Measurements from ENCODE around the gene FGD5.
"Not testable (repeated sequence)": the region's sequence is repeated elsewhere in the genome, so short reads cannot be mapped to it uniquely, and the experiment has no call there.

FGD5 gene

GRCh38 chr3:14806641-14807263 is 12.0 kb upstream of the FGD5 start:
- Histone ChIP-seq H3K9ac (ENCODE audit: low read depth, low read length, poor library complexity) (no peak overlapping the region), H3K79me1 (ENCODE audit: low read depth, low read length) (no peaks in the 10 kb centered on the region), H3K9me3 (replicated peaks in 1 of 2; ENCODE audit: control insufficient read depth in 2 of 2, insufficient read depth in 1 of 2, low read depth in 1 of 2, low read length in 2 of 2) (no peaks in the 10 kb centered on the region), H2AK5ac (ENCODE audit: low read depth, low read length) (no peak overlapping the region), H3K23ac (ENCODE audit: low read depth, low read length, poor library complexity) (no peak overlapping the region), H3K36me3 (replicated peaks in 1 of 2; ENCODE audit: control insufficient read depth in 2 of 2, insufficient read depth in 2 of 2, low read length in 2 of 2) (no peaks in the 10 kb centered on the region), H3K4me3 (ENCODE audit: low read length in 2 of 2) (no peak overlapping the region), H3K4me1 (ENCODE audit: control insufficient read depth in 2 of 2, insufficient read depth in 1 of 2, low read depth in 1 of 2, low read length in 2 of 2) (peaks cover 0 to 4% of the 10 kb centered on the region in 2 donors), H3K27ac (replicated peaks; ENCODE audit: low read length) (no peak overlapping the region), H3K4me2 (ENCODE audit: insufficient read depth, low read length, poor library complexity, severe bottlenecking) (no peak overlapping the region), H3K4ac (ENCODE audit: low read length) (no peak overlapping the region), H2BK120ac (ENCODE audit: low read depth, low read length) (no peak overlapping the region), H2BK15ac (ENCODE audit: low read length) (no peak overlapping the region), H2BK12ac (ENCODE audit: low read length) (no peak overlapping the region), H2AFZ (ENCODE audit: low read length) (no peak overlapping the region), H3K27me3 (ENCODE audit: control insufficient read depth in 3 of 3, insufficient read depth in 3 of 3, low read depth in 1 of 3, low read length in 3 of 3) (peaks cover 16 to 81% (median 32%) of the 10 kb centered on the region in 3 experiments), H4K8ac (ENCODE audit: low read depth, low read length) (no peak overlapping the region), H4K91ac (ENCODE audit: low read depth, low read length, poor library complexity) (no peak overlapping the region), H2BK5ac (ENCODE audit: low read length) (no peak overlapping the region), H3K18ac (ENCODE audit: low read length) (no peak overlapping the region), H3K14ac (ENCODE audit: low read length) (no peak overlapping the region)
- WGBS, 2 donors (ENCODE audit: extremely low coverage in 2 of 2, insufficient read length in 2 of 2, insufficient replicate concordance in 1 of 2), result no CpG with 5 or more reads among the region's 8 CpGs
- DNase-seq (ENCODE audit: low spot score), result no peak

GRCh38 chr3:14808025-14808424 is 10.7 kb upstream of the FGD5 start:
- no peak overlapping the region for H3K27ac ChIP-seq (replicated peaks; ENCODE audit: low read length)
- H4K91ac ChIP-seq (ENCODE audit: low read depth, low read length, poor library complexity), result no peak overlapping the region
- no peak for DNase-seq (ENCODE audit: low spot score)
- H2AK5ac ChIP-seq (ENCODE audit: low read depth, low read length), result no peak overlapping the region
- H2BK15ac ChIP-seq (ENCODE audit: low read length), result no peak overlapping the region
- no peak overlapping the region for H4K8ac ChIP-seq (ENCODE audit: low read depth, low read length)
- no peaks in the 10 kb centered on the region for H3K79me1 ChIP-seq (ENCODE audit: low read depth, low read length)
- no peak overlapping the region for H2BK5ac ChIP-seq (ENCODE audit: low read length)
- no peak overlapping the region for H3K18ac ChIP-seq (ENCODE audit: low read length)
- H2BK120ac ChIP-seq (ENCODE audit: low read depth, low read length), result no peak overlapping the region
- H3K9me3 ChIP-seq (replicated peaks in 1 of 2; ENCODE audit: control insufficient read depth in 2 of 2, insufficient read depth in 1 of 2, low read depth in 1 of 2, low read length in 2 of 2), result no peaks in the 10 kb centered on the region
- peaks cover 0 to 4% of the 10 kb centered on the region in 2 donors for H3K4me1 ChIP-seq (ENCODE audit: control insufficient read depth in 2 of 2, insufficient read depth in 1 of 2, low read depth in 1 of 2, low read length in 2 of 2)
- H3K23ac ChIP-seq (ENCODE audit: low read depth, low read length, poor library complexity), result no peak overlapping the region
- H2BK12ac ChIP-seq (ENCODE audit: low read length), result no peak overlapping the region
- H3K4ac ChIP-seq (ENCODE audit: low read length), result no peak overlapping the region
- H3K4me2 ChIP-seq (ENCODE audit: insufficient read depth, low read length, poor library complexity, severe bottlenecking), result no peak overlapping the region
- H3K4me3 ChIP-seq (ENCODE audit: low read length in 2 of 2), result no peak overlapping the region
- H3K9ac ChIP-seq (ENCODE audit: low read depth, low read length, poor library complexity), result no peak overlapping the region
- H3K36me3 ChIP-seq (replicated peaks in 1 of 2; ENCODE audit: control insufficient read depth in 2 of 2, insufficient read depth in 2 of 2, low read length in 2 of 2), result no peaks in the 10 kb centered on the region
- peaks cover 16 to 81% (median 40%) of the 10 kb centered on the region in 3 experiments for H3K27me3 ChIP-seq (ENCODE audit: control insufficient read depth in 3 of 3, insufficient read depth in 3 of 3, low read depth in 1 of 3, low read length in 3 of 3)
- H3K14ac ChIP-seq (ENCODE audit: low read length), result no peak overlapping the region
- H2AFZ ChIP-seq (ENCODE audit: low read length), result no peak overlapping the region

GRCh38 chr3:14808502-14809266 is 10.1 kb upstream of the FGD5 start:
- Histone ChIP-seq H3K79me1 (ENCODE audit: low read depth, low read length) (no peaks in the 10 kb centered on the region), H3K4ac (ENCODE audit: low read length) (no peak overlapping the region), H2AK5ac (ENCODE audit: low read depth, low read length) (no peak overlapping the region), H2BK120ac (ENCODE audit: low read depth, low read length) (no peak overlapping the region), H3K27me3 (ENCODE audit: control insufficient read depth in 3 of 3, insufficient read depth in 3 of 3, low read depth in 1 of 3, low read length in 3 of 3) (peaks cover 16 to 82% (median 40%) of the 10 kb centered on the region in 3 experiments), H3K4me3 (ENCODE audit: low read length in 2 of 2) (no peak overlapping the region), H2BK15ac (ENCODE audit: low read length) (no peak overlapping the region), H4K91ac (ENCODE audit: low read depth, low read length, poor library complexity) (no peak overlapping the region), H3K9ac (ENCODE audit: low read depth, low read length, poor library complexity) (no peak overlapping the region), H3K9me3 (replicated peaks in 1 of 2; ENCODE audit: control insufficient read depth in 2 of 2, insufficient read depth in 1 of 2, low read depth in 1 of 2, low read length in 2 of 2) (no peaks in the 10 kb centered on the region), H3K36me3 (replicated peaks in 1 of 2; ENCODE audit: control insufficient read depth in 2 of 2, insufficient read depth in 2 of 2, low read length in 2 of 2) (no peaks in the 10 kb centered on the region), H3K4me2 (ENCODE audit: insufficient read depth, low read length, poor library complexity, severe bottlenecking) (no peak overlapping the region), H3K18ac (ENCODE audit: low read length) (no peak overlapping the region), H4K8ac (ENCODE audit: low read depth, low read length) (no peak overlapping the region), H3K4me1 (ENCODE audit: control insufficient read depth in 2 of 2, insufficient read depth in 1 of 2, low read depth in 1 of 2, low read length in 2 of 2) (peaks cover 0 to 4% of the 10 kb centered on the region in 2 donors), H3K27ac (replicated peaks; ENCODE audit: low read length) (no peak overlapping the region), H2AFZ (ENCODE audit: low read length) (no peak overlapping the region), H2BK12ac (ENCODE audit: low read length) (no peak overlapping the region), H3K23ac (ENCODE audit: low read depth, low read length, poor library complexity) (no peak overlapping the region), H3K14ac (ENCODE audit: low read length) (no peak overlapping the region), H2BK5ac (ENCODE audit: low read length) (no peak overlapping the region)
- WGBS, 2 donors (ENCODE audit: extremely low coverage in 2 of 2, insufficient read length in 2 of 2, insufficient replicate concordance in 1 of 2), result 100% methylated on average over 2 of the region's 5 CpGs; no CpG with 5 or more reads in 1 of the 2 donors
- no peak for DNase-seq (ENCODE audit: low spot score)

GRCh38 chr3:14809611-14810010 is 9.2 kb upstream of the FGD5 start:
- not testable (repeated sequence) for H3K4me1 ChIP-seq (ENCODE audit: control insufficient read depth in 2 of 2, insufficient read depth in 1 of 2, low read depth in 1 of 2, low read length in 2 of 2); H3K4me2 ChIP-seq (ENCODE audit: insufficient read depth, low read length, poor library complexity, severe bottlenecking); H2BK120ac ChIP-seq (ENCODE audit: low read depth, low read length); DNase-seq (ENCODE audit: low spot score); H3K27ac ChIP-seq (replicated peaks; ENCODE audit: low read length); H3K23ac ChIP-seq (ENCODE audit: low read depth, low read length, poor library complexity); H2BK5ac ChIP-seq (ENCODE audit: low read length); H2BK12ac ChIP-seq (ENCODE audit: low read length); H2AK5ac ChIP-seq (ENCODE audit: low read depth, low read length); H3K36me3 ChIP-seq (replicated peaks in 1 of 2; ENCODE audit: control insufficient read depth in 2 of 2, insufficient read depth in 2 of 2, low read length in 2 of 2); H3K18ac ChIP-seq (ENCODE audit: low read length); H4K91ac ChIP-seq (ENCODE audit: low read depth, low read length, poor library complexity); H2AFZ ChIP-seq (ENCODE audit: low read length); H2BK15ac ChIP-seq (ENCODE audit: low read length); H3K14ac ChIP-seq (ENCODE audit: low read length); H3K4me3 ChIP-seq (ENCODE audit: low read length in 2 of 2); H3K9me3 ChIP-seq (replicated peaks in 1 of 2; ENCODE audit: control insufficient read depth in 2 of 2, insufficient read depth in 1 of 2, low read depth in 1 of 2, low read length in 2 of 2); H3K4ac ChIP-seq (ENCODE audit: low read length); H3K9ac ChIP-seq (ENCODE audit: low read depth, low read length, poor library complexity); H4K8ac ChIP-seq (ENCODE audit: low read depth, low read length); H3K79me1 ChIP-seq (ENCODE audit: low read depth, low read length)
- WGBS, 2 donors (ENCODE audit: extremely low coverage in 2 of 2, insufficient read length in 2 of 2, insufficient replicate concordance in 1 of 2), result no CpG with 5 or more reads among the region's 9 CpGs
- H3K27me3 ChIP-seq (ENCODE audit: control insufficient read depth in 3 of 3, insufficient read depth in 3 of 3, low read depth in 1 of 3, low read length in 3 of 3), result peaks cover 16 to 85% (median 40%) of the 10 kb centered on the region in 3 experiments

Data from neuronal stem cell (in vitro differentiated cells).